Measurements from ENCODE around the gene NEURL1B.
"Not testable (repeated sequence)": the region's sequence is repeated elsewhere in the genome, so short reads cannot be mapped to it uniquely, and the experiment has no call there.

NEURL1B gene

GRCh38 chr5:172699999-172700364 is 58.9 kb downstream of the NEURL1B start:
- no peak for DNase-seq

GRCh38 chr5:172700365-172701290 is 59.6 kb downstream of the NEURL1B start:
- no peak for DNase-seq

- DNase-seq: no peak
These were observed 60.2 kb downstream of the NEURL1B start for GRCh38 chr5:172701291-172701656.

- no peak for DNase-seq
These were observed 62.9 kb downstream of the NEURL1B start for GRCh38 chr5:172703952-172704351.

GRCh38 chr5:172705576-172706084 is 64.6 kb downstream of the NEURL1B start:
- DNase-seq: no peak

GRCh38 chr5:172706796-172707195 is 65.7 kb downstream of the NEURL1B start:
- DNase-seq: no peak

- peak; percentile 66 for DNase-seq
These were observed 66.5 kb downstream of the NEURL1B start for GRCh38 chr5:172707285-172708182.

- no peak for DNase-seq
These were observed 67.1 kb downstream of the NEURL1B start for GRCh38 chr5:172708183-172708505.

GRCh38 chr5:172710676-172711075 is 69.6 kb downstream of the NEURL1B start:
- no peak for DNase-seq

GRCh38 chr5:172711321-172711861 is 70.3 kb downstream of the NEURL1B start:
- DNase-seq: not testable (repeated sequence)

GRCh38 chr5:172712610-172713009 is 71.5 kb downstream of the NEURL1B start:
- no peak for DNase-seq

GRCh38 chr5:172713113-172713808 is 72.2 kb downstream of the NEURL1B start:
- no peak for DNase-seq

- DNase-seq: no peak
These were observed 72.9 kb downstream of the NEURL1B start for GRCh38 chr5:172713809-172714490.

- peak; percentile 53 for DNase-seq
These were observed 73.7 kb downstream of the NEURL1B start for GRCh38 chr5:172714491-172715420.

GRCh38 chr5:172715421-172715780 is 74.3 kb downstream of the NEURL1B start:
- DNase-seq: no peak

GRCh38 chr5:172715931-172716682 is 75.0 kb downstream of the NEURL1B start:
- no peak for DNase-seq

GRCh38 chr5:172716796-172717313 is 75.8 kb downstream of the NEURL1B start:
- peak; percentile 73 for DNase-seq

- no peak for DNase-seq
These were observed 76.6 kb downstream of the NEURL1B start for GRCh38 chr5:172717481-172718195.

GRCh38 chr5:172718527-172719114 is 77.6 kb downstream of the NEURL1B start:
- DNase-seq: no peak

All from COR-L47 (cell line).